ENCODE data around the gene DNAJC1.

Gene DNAJC1

DNA sequence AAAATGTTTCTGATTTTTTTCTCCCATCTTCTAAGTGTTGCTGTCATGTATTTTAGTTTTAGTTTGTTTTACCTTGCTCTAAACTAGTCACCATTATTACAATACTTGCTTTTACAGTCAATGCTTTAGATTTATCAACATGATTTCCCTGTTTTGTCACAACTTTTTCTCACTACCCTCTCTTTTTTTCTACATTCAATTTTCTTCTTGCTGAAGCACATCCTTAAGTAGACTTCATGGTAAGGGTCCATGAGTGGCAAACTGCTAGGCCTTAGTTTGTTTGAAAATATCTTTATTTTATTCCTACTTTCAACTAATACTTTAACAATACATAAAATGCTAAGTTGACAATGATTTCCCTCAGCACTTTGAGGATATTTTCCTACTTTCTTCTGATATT is 173.5 kb downstream of the DNAJC1 start:
- Histone ChIP-seq H3K9me3 (ENCODE audit: control insufficient read depth, insufficient read depth, low read length) (0 out of 2 replicates have a peak, but pooled peaks cover 5% of the 10 kb centered on the region), H3K4me3 (ENCODE audit: low read length) (no peak overlapping the region), H3K27ac (ENCODE audit: low read depth, low read length) (no peak overlapping the region), H3K79me2 (ENCODE audit: control insufficient read depth, low read length) (no peaks in the 10 kb centered on the region), H4K20me1 (ENCODE audit: control insufficient read depth, insufficient read depth, low read depth, low read length) (no peaks in the 10 kb centered on the region), H3K4me2 (ENCODE audit: low read length) (no peak overlapping the region), H3F3A (ENCODE audit: control insufficient read depth, insufficient read depth) (no peaks in the 10 kb centered on the region), H3K36me3 (ENCODE audit: control insufficient read depth, low read length) (no peaks in the 10 kb centered on the region), H3K9me2 (replicated peaks; ENCODE audit: control insufficient read depth, low read length) (no peaks in the 10 kb centered on the region), H3K27me3 (ENCODE audit: control insufficient read depth, low read length) (no peaks in the 10 kb centered on the region), H3K4me1 (ENCODE audit: control insufficient read depth, low read length) (no peaks in the 10 kb centered on the region)
- no peak for TF ChIP-seq EZH2phosphoT487 (IDR thresholded peaks at IDR 0.05; ENCODE audit: borderline replicate concordance, low read length)
- TF ChIP-seq, protein P1, sequence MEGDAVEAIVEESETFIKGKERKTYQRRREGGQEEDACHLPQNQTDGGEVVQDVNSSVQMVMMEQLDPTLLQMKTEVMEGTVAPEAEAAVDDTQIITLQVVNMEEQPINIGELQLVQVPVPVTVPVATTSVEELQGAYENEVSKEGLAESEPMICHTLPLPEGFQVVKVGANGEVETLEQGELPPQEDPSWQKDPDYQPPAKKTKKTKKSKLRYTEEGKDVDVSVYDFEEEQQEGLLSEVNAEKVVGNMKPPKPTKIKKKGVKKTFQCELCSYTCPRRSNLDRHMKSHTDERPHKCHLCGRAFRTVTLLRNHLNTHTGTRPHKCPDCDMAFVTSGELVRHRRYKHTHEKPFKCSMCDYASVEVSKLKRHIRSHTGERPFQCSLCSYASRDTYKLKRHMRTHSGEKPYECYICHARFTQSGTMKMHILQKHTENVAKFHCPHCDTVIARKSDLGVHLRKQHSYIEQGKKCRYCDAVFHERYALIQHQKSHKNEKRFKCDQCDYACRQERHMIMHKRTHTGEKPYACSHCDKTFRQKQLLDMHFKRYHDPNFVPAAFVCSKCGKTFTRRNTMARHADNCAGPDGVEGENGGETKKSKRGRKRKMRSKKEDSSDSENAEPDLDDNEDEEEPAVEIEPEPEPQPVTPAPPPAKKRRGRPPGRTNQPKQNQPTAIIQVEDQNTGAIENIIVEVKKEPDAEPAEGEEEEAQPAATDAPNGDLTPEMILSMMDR (IDR thresholded peaks at IDR 0.05; ENCODE audit: low read depth, low read length, poor library complexity, severe bottlenecking): no peak

DNA sequence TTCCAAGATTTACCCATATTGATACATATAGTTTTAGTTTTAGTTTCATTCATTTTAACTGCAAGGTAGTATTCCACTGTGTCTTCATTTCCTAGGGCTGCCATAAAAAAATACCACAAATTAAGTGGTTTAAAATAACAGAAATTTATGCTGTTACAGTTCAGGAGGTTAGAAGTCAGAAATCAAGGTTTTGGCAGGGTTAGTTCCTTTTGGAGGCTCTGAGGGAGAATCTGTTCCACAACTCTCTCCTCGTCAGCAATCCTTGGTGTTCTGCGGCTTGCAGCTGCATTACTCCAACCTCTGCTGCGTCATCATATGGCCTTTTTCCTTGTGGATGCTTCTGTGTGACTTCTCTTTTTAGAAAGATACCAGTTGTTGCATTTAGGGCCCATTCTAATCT is 176.2 kb downstream of the DNAJC1 start:
- H3K36me3 ChIP-seq (ENCODE audit: control insufficient read depth, low read length): no peaks in the 10 kb centered on the region
- no peak overlapping the region for H3K4me3 ChIP-seq (ENCODE audit: low read length)
- H3K9me3 ChIP-seq (ENCODE audit: control insufficient read depth, insufficient read depth, low read length): 0 out of 2 replicates have a peak, but pooled peaks cover 5% of the 10 kb centered on the region
- no peaks in the 10 kb centered on the region for H3K79me2 ChIP-seq (ENCODE audit: control insufficient read depth, low read length)
- H3K27ac ChIP-seq (ENCODE audit: low read depth, low read length): no peak overlapping the region
- no peaks in the 10 kb centered on the region for H3K9me2 ChIP-seq (replicated peaks; ENCODE audit: control insufficient read depth, low read length)
- TF ChIP-seq, protein P1 (IDR thresholded peaks at IDR 0.05; ENCODE audit: low read depth, low read length, poor library complexity, severe bottlenecking): no peak
- TF ChIP-seq EZH2phosphoT487 (IDR thresholded peaks at IDR 0.05; ENCODE audit: borderline replicate concordance, low read length): no peak
- H3K4me2 ChIP-seq (ENCODE audit: low read length): no peak overlapping the region
- no peaks in the 10 kb centered on the region for H3K27me3 ChIP-seq (ENCODE audit: control insufficient read depth, low read length)
- no peaks in the 10 kb centered on the region for H4K20me1 ChIP-seq (ENCODE audit: control insufficient read depth, insufficient read depth, low read depth, low read length)
- no peaks in the 10 kb centered on the region for H3F3A ChIP-seq (ENCODE audit: control insufficient read depth, insufficient read depth)
- no peaks in the 10 kb centered on the region for H3K4me1 ChIP-seq (ENCODE audit: control insufficient read depth, low read length)

DNA sequence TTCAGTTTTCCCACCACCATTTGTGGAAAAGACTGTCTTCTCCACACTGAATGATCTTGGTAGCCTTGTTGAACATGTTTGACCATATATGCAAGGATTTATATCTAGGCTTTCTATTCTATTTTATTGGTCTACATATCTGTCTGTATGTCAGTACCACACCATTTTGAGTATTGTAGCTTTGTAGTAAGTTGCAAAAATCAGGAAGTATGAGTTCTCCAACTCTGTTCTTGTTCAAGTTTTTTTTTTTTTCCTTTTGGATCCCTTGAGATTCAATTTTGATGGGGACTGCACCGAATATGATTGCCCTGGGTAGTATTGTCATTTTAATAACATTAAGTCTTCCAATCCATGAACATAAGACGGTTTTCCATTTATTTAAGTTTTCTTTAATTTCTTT is 176.8 kb downstream of the DNAJC1 start:
- TF ChIP-seq EZH2phosphoT487 (IDR thresholded peaks at IDR 0.05; ENCODE audit: borderline replicate concordance, low read length): no peak
- TF ChIP-seq, protein P1 (IDR thresholded peaks at IDR 0.05; ENCODE audit: low read depth, low read length, poor library complexity, severe bottlenecking): no peak
- H3K4me2 ChIP-seq (ENCODE audit: low read length): no peak overlapping the region
- H4K20me1 ChIP-seq (ENCODE audit: control insufficient read depth, insufficient read depth, low read depth, low read length): no peaks in the 10 kb centered on the region
- no peak overlapping the region for H3K27ac ChIP-seq (ENCODE audit: low read depth, low read length)
- 0 out of 2 replicates have a peak, but pooled peaks cover 5% of the 10 kb centered on the region for H3K9me3 ChIP-seq (ENCODE audit: control insufficient read depth, insufficient read depth, low read length)
- H3K4me3 ChIP-seq (ENCODE audit: low read length): no peak overlapping the region
- no peaks in the 10 kb centered on the region for H3F3A ChIP-seq (ENCODE audit: control insufficient read depth, insufficient read depth)
- no peaks in the 10 kb centered on the region for H3K79me2 ChIP-seq (ENCODE audit: control insufficient read depth, low read length)
- H3K36me3 ChIP-seq (ENCODE audit: control insufficient read depth, low read length): no peaks in the 10 kb centered on the region
- no peaks in the 10 kb centered on the region for H3K4me1 ChIP-seq (ENCODE audit: control insufficient read depth, low read length)
- no peaks in the 10 kb centered on the region for H3K9me2 ChIP-seq (replicated peaks; ENCODE audit: control insufficient read depth, low read length)
- no peaks in the 10 kb centered on the region for H3K27me3 ChIP-seq (ENCODE audit: control insufficient read depth, low read length)
